Measurements from ENCODE around the gene OSBPL6.

OSBPL6 gene

DNA sequence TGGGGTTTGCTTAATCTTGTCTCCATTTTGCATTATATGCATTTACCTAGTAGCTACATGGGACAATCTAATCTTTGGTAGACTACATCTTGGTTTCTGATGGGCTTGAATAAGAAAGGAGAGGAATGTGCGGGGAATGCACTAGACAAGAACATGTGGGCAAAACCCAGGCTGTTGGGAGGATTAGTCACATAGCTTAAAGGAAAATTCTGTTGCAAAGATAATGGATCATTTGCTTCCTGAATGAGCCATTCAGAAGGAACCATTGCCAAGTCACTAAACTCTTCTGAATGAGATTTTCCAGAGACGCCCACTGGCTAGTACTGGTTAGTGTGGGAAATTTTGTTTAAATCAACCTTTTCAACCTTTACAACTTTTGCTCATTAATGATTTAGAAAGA is 84.8 kb downstream of the OSBPL6 start:
- Histone ChIP-seq H3K36me3 (ENCODE audit: control insufficient read depth in 1 of 2, insufficient read depth in 2 of 2, low read length in 2 of 2) (no peaks in the 10 kb centered on the region), H3K27me3 (ENCODE audit: control insufficient read depth in 1 of 2, insufficient read depth in 2 of 2, low read length in 2 of 2) (no peaks in the 10 kb centered on the region), H3K9me3 (ENCODE audit: control insufficient read depth in 1 of 2, low read length in 2 of 2) (no peaks in the 10 kb centered on the region), H3K9ac (ENCODE audit: low read depth in 1 of 2, low read length in 2 of 2) (no peak overlapping the region), H3K27ac (ENCODE audit: low read depth, low read length) (no peak overlapping the region), H3K4me3 (ENCODE audit: low read depth in 1 of 2, low read length in 2 of 2) (peak overlapping the region in 1 of 2 donors; percentile 14), H3K4me1 (ENCODE audit: control insufficient read depth in 1 of 2, insufficient read depth in 2 of 2, low read length in 2 of 2) (peaks cover 27% of the 10 kb centered on the region in 2 donors)

DNA sequence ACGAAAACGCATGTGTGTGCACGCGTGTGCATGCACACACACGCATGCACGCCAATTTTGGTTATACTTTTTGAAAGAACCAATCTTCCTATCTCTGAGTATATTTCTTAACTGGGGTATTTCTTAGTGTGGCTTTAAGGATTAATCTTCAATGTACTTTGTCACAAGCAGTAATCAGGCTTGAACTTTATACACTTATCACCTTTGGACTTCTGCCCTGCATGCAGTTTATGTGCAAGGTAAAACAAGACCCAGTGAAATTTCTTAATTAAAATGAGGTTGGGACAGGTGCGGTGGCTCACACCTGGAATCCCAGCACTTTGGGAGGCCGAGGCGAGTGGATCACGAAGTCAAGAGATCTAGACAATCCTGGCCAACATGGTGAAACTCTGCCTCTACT is 85.3 kb downstream of the OSBPL6 start:
- no peaks in the 10 kb centered on the region for H3K36me3 ChIP-seq (ENCODE audit: control insufficient read depth in 1 of 2, insufficient read depth in 2 of 2, low read length in 2 of 2)
- no peaks in the 10 kb centered on the region for H3K9me3 ChIP-seq (ENCODE audit: control insufficient read depth in 1 of 2, low read length in 2 of 2)
- H3K4me3 ChIP-seq (ENCODE audit: low read depth in 1 of 2, low read length in 2 of 2): peak overlapping the region in 1 of 2 donors; percentile 14
- no peaks in the 10 kb centered on the region for H3K27me3 ChIP-seq (ENCODE audit: control insufficient read depth in 1 of 2, insufficient read depth in 2 of 2, low read length in 2 of 2)
- H3K9ac ChIP-seq (ENCODE audit: low read depth in 1 of 2, low read length in 2 of 2): no peak overlapping the region
- no peak overlapping the region for H3K27ac ChIP-seq (ENCODE audit: low read depth, low read length)
- peaks cover 24 to 27% of the 10 kb centered on the region in 2 donors for H3K4me1 ChIP-seq (ENCODE audit: control insufficient read depth in 1 of 2, insufficient read depth in 2 of 2, low read length in 2 of 2)

DNA sequence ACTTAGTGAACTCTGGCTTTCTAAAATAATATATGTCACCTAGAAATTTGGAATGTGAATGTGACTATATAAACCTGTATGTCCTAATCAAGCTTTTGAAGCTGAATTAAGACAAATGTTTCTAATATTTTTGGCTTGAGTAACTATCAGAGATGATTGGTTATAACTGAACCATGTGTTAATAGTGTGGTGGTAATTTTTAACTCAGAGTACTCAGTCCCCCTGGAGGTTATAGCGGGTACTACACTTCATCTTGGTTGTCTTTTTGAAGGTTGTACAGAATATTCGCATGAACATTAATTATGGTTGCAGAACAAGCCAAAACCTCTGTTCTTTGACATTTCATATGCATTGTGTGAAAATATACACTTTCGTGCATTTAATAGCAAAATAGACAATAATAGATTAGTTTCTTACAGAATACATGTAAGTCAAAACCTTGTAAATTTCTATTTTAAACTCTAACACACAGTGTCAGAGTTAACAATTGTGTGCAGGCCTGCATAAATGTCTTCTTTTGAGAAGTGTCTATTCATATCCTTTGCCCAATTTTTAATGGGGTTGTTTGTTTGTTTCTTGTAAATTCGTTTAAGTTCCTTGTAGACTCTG is 86.0 kb downstream of the OSBPL6 start:
- Histone ChIP-seq H3K4me3 (ENCODE audit: low read depth in 1 of 2, low read length in 2 of 2) (no peak overlapping the region), H3K36me3 (ENCODE audit: control insufficient read depth in 1 of 2, insufficient read depth in 2 of 2, low read length in 2 of 2) (no peaks in the 10 kb centered on the region), H3K27ac (ENCODE audit: low read depth, low read length) (no peak overlapping the region), H3K27me3 (ENCODE audit: control insufficient read depth in 1 of 2, insufficient read depth in 2 of 2, low read length in 2 of 2) (no peaks in the 10 kb centered on the region), H3K9me3 (ENCODE audit: control insufficient read depth in 1 of 2, low read length in 2 of 2) (no peaks in the 10 kb centered on the region), H3K9ac (ENCODE audit: low read depth in 1 of 2, low read length in 2 of 2) (no peak overlapping the region), H3K4me1 (ENCODE audit: control insufficient read depth in 1 of 2, insufficient read depth in 2 of 2, low read length in 2 of 2) (peaks cover 24 to 27% of the 10 kb centered on the region in 2 donors)

DNA sequence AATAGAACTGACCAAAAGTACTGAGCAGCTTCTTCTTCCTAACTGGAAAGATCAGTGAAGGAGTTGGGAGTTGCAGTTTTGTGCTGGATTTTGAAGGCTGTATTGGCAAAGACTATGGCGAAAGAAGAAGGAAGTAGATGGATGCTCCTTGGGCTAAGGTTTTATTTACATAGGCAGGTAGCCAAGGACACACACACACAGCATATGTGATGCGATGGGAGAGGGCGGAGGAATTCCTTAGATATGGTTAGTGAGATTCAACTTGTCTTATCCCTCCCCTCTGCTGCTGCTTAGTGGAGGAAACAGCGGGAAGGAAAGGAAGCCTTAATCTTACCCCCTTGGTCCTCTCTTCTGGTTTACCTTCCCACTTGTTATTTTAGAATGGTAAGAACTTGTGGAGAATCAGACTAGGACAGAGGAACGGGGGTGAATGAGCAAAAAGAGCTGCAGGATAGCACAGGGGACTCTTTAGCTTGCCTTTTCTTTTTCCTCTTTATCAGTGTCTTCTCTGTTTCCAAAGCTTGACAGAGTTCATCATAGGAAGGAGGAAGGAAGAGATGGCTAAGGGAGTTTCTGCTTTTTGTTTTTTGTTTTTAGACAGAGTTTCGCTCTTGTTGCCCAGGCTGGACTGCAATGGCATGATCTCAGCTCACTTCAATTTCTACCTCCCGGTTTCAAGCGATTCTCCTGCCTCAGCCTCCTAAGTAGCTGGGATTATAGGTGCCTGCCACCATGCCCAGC is 87.9 kb downstream of the OSBPL6 start:
- Histone ChIP-seq H3K9me3 (ENCODE audit: control insufficient read depth in 1 of 2, low read length in 2 of 2) (no peaks in the 10 kb centered on the region), H3K27me3 (ENCODE audit: control insufficient read depth in 1 of 2, insufficient read depth in 2 of 2, low read length in 2 of 2) (no peaks in the 10 kb centered on the region), H3K27ac (ENCODE audit: low read depth, low read length) (no peak overlapping the region), H3K36me3 (ENCODE audit: control insufficient read depth in 1 of 2, insufficient read depth in 2 of 2, low read length in 2 of 2) (no peaks in the 10 kb centered on the region), H3K4me3 (ENCODE audit: low read depth in 1 of 2, low read length in 2 of 2) (peak overlapping the region; percentile 3 to 30), H3K9ac (ENCODE audit: low read depth in 1 of 2, low read length in 2 of 2) (no peak overlapping the region), H3K4me1 (ENCODE audit: control insufficient read depth in 1 of 2, insufficient read depth in 2 of 2, low read length in 2 of 2) (peaks cover 24 to 27% of the 10 kb centered on the region in 2 donors)

DNA sequence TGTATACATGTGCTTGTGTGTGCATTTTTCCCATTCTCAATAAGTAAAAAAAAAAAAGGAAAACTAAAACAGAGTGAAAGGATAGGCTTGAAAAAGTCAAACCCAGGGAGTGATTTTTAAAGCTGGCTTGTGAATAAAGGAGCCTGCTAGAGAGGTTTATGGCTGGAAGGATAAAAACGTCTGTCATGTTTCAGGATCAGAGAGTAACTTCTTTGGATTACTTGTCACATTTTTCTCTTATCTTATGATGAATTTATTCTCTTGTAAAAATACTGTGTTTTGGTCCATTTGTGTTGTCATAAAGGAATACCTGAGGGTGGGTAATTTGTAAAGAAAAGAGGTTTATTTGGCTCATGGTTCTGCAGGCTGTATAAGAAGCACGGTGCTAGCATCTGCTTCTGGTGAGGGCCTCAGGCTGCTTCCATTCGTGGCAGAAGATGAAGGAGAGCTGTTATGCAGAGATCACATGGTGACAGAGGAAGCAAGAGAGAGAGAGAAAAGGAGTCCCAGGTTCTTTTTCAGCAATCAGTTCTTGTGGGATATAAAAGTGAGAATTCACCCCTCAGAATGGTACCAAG is 89.1 kb downstream of the OSBPL6 start:
- Histone ChIP-seq H3K9me3 (ENCODE audit: control insufficient read depth in 1 of 2, low read length in 2 of 2) (no peaks in the 10 kb centered on the region), H3K36me3 (ENCODE audit: control insufficient read depth in 1 of 2, insufficient read depth in 2 of 2, low read length in 2 of 2) (no peaks in the 10 kb centered on the region)

DNA sequence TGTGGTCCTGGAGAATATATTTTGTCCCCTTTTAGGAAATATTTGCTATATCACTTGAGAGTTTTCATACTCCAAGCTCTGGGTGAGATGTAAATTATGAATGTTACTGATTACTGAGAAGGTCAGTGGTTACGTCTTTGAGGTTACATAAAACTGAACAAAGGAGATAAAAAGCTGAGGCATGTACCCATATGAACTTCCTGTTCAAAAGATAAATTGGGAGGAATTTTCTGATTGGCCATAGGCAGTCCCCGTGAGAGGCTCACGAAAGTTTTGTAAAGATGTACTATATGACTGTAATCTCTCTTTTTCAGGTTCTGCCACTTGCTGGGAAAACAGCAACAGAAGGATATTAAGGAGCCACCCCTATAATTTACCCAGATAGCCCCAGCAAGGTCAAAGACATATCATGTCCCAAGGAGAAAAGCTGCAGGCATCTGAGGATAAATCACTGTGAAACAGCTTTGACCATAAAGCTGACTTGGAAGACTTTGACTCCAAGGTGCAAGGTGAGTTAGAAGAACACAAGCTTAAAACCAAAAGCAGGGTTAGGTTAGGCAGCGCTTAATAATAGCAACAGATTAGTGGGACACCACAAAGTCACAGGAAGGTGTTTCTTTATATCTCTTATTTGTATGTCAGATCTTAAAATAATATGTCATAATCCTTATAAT is 90.4 kb downstream of the OSBPL6 start:
- Histone ChIP-seq H3K36me3 (ENCODE audit: control insufficient read depth in 1 of 2, insufficient read depth in 2 of 2, low read length in 2 of 2) (no peaks in the 10 kb centered on the region), H3K9ac (ENCODE audit: low read depth in 1 of 2, low read length in 2 of 2) (no peak overlapping the region), H3K4me3 (ENCODE audit: low read depth in 1 of 2, low read length in 2 of 2) (no peak overlapping the region), H3K27ac (ENCODE audit: low read depth, low read length) (no peak overlapping the region), H3K9me3 (ENCODE audit: control insufficient read depth in 1 of 2, low read length in 2 of 2) (no peaks in the 10 kb centered on the region), H3K27me3 (ENCODE audit: control insufficient read depth in 1 of 2, insufficient read depth in 2 of 2, low read length in 2 of 2) (no peaks in the 10 kb centered on the region), H3K4me1 (ENCODE audit: control insufficient read depth in 1 of 2, insufficient read depth in 2 of 2, low read length in 2 of 2) (peaks cover 7 to 10% of the 10 kb centered on the region in 2 donors)

More for the DNA sequence above, 89.1 kb downstream of the OSBPL6 start:
- no peaks in the 10 kb centered on the region for H3K27me3 ChIP-seq (ENCODE audit: control insufficient read depth in 1 of 2, insufficient read depth in 2 of 2, low read length in 2 of 2)
- H3K4me3 ChIP-seq (ENCODE audit: low read depth in 1 of 2, low read length in 2 of 2): no peak overlapping the region
- no peak overlapping the region for H3K9ac ChIP-seq (ENCODE audit: low read depth in 1 of 2, low read length in 2 of 2)
- peaks cover 16 to 18% of the 10 kb centered on the region in 2 donors for H3K4me1 ChIP-seq (ENCODE audit: control insufficient read depth in 1 of 2, insufficient read depth in 2 of 2, low read length in 2 of 2)
- H3K27ac ChIP-seq (ENCODE audit: low read depth, low read length): no peak overlapping the region

DNA sequence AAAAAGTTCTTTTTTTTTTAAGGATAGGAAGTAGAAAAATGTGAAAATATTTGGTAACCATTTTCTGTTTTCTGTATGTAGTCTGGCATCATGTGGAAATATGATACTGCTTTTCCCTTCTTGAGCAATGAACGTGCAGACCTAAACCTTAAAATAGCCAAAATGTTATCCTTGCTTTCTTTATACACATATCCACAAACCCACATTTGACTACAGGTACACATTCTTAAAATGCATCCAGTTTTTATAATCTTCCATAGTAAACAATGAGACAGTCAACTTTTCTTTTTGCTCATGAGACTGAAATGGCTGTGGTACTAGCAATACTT is 90.9 kb downstream of the OSBPL6 start:
- H3K9me3 ChIP-seq (ENCODE audit: control insufficient read depth in 1 of 2, low read length in 2 of 2): no peaks in the 10 kb centered on the region
- H3K4me3 ChIP-seq (ENCODE audit: low read depth in 1 of 2, low read length in 2 of 2): no peak overlapping the region
- H3K36me3 ChIP-seq (ENCODE audit: control insufficient read depth in 1 of 2, insufficient read depth in 2 of 2, low read length in 2 of 2): no peaks in the 10 kb centered on the region
- H3K4me1 ChIP-seq (ENCODE audit: control insufficient read depth in 1 of 2, insufficient read depth in 2 of 2, low read length in 2 of 2): peaks cover 7 to 10% of the 10 kb centered on the region in 2 donors
- no peak overlapping the region for H3K9ac ChIP-seq (ENCODE audit: low read depth in 1 of 2, low read length in 2 of 2)
- no peak overlapping the region for H3K27ac ChIP-seq (ENCODE audit: low read depth, low read length)
- no peaks in the 10 kb centered on the region for H3K27me3 ChIP-seq (ENCODE audit: control insufficient read depth in 1 of 2, insufficient read depth in 2 of 2, low read length in 2 of 2)

DNA sequence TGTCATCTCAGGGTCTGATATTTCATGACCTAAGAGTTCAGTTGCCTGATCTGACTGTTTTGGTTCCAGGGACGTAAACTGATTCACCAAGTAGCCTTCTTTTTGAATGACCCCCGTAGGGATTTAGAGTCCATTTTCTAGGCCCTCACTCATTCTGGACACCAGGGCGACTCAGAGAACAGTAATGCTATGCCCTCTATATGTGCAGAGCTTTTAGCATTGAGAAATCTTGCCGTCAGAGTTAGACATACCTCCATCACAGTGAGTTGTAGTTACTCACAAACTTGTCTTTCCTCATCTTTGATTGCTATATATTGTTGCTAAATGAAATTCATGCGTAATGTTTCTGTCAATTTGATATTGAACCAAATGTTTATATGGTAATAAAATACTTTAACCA is 92.3 kb downstream of the OSBPL6 start:
- Histone ChIP-seq H3K27ac (ENCODE audit: low read depth, low read length) (no peak overlapping the region), H3K9me3 (ENCODE audit: control insufficient read depth in 1 of 2, low read length in 2 of 2) (no peaks in the 10 kb centered on the region), H3K27me3 (ENCODE audit: control insufficient read depth in 1 of 2, insufficient read depth in 2 of 2, low read length in 2 of 2) (no peaks in the 10 kb centered on the region), H3K36me3 (ENCODE audit: control insufficient read depth in 1 of 2, insufficient read depth in 2 of 2, low read length in 2 of 2) (no peaks in the 10 kb centered on the region), H3K4me3 (ENCODE audit: low read depth in 1 of 2, low read length in 2 of 2) (no peak overlapping the region), H3K4me1 (ENCODE audit: control insufficient read depth in 1 of 2, insufficient read depth in 2 of 2, low read length in 2 of 2) (peaks cover 7 to 10% of the 10 kb centered on the region in 2 donors), H3K9ac (ENCODE audit: low read depth in 1 of 2, low read length in 2 of 2) (no peak overlapping the region)

DNA sequence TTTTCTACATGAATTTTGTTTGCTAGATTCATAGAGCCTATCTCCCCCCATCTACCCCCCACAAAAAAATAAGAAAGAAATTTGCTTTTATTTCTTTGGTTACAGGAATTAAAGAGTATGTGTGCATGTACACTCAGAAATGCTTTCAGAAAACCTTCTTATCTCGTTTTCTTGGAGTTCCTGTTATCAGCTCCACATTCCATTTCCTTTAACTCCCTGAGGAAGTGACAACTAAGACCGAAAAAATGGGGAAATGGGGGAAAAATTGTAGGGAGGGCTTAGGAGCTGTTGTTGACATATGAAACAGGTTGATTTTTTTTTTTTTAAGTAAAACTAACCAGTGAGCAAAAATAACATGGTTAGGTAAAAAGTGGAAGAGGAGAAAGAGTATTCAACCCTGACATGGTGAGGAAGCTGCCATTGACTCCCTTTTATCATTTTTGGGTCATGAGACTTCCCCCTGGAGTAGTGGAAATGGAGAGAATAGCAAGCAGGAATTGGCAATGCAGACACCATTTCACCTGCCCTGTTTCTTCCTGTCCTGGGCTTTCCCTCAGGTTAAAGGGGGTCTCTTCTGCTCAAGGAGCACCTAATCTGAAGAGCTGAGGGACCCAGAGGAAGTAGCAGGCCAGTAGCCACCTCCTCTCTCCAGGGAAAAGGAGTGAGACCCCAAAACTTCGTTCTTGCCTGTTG is 93.5 kb downstream of the OSBPL6 start:
- no peaks in the 10 kb centered on the region for H3K9me3 ChIP-seq (ENCODE audit: control insufficient read depth in 1 of 2, low read length in 2 of 2)
- no peak overlapping the region for H3K27ac ChIP-seq (ENCODE audit: low read depth, low read length)
- H3K36me3 ChIP-seq (ENCODE audit: control insufficient read depth in 1 of 2, insufficient read depth in 2 of 2, low read length in 2 of 2): no peaks in the 10 kb centered on the region
- H3K4me1 ChIP-seq (ENCODE audit: control insufficient read depth in 1 of 2, insufficient read depth in 2 of 2, low read length in 2 of 2): no peaks in the 10 kb centered on the region
- H3K27me3 ChIP-seq (ENCODE audit: control insufficient read depth in 1 of 2, insufficient read depth in 2 of 2, low read length in 2 of 2): no peaks in the 10 kb centered on the region
- H3K9ac ChIP-seq (ENCODE audit: low read depth in 1 of 2, low read length in 2 of 2): no peak overlapping the region
- H3K4me3 ChIP-seq (ENCODE audit: low read depth in 1 of 2, low read length in 2 of 2): no peak overlapping the region

DNA sequence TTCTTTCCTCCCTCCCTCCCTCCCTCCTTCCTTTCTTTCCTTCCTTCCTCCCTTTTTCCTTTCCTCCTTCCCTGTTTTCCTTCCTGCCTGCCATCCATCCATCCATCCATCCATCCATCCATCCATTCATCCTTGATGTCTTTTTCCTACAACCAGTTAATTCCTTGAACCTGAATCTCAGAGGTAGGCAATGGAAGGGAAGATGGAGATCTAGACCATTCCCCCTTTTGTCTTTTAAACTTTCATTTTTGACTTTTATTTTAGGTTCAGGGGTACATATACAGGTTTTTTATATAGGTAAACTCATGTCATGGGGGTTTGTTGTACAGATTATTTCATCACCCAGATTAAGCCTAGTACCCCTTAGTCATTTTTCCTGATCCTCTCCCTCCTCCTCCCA is 97.4 kb downstream of the OSBPL6 start:
- H3K27ac ChIP-seq (ENCODE audit: low read depth, low read length): no peak overlapping the region

More for the DNA sequence above, 97.4 kb downstream of the OSBPL6 start:
- H3K4me3 ChIP-seq (ENCODE audit: low read depth in 1 of 2, low read length in 2 of 2): no peak overlapping the region
- no peaks in the 10 kb centered on the region for H3K36me3 ChIP-seq (ENCODE audit: control insufficient read depth in 1 of 2, insufficient read depth in 2 of 2, low read length in 2 of 2)
- H3K4me1 ChIP-seq (ENCODE audit: control insufficient read depth in 1 of 2, insufficient read depth in 2 of 2, low read length in 2 of 2): no peaks in the 10 kb centered on the region
- no peak overlapping the region for H3K9ac ChIP-seq (ENCODE audit: low read depth in 1 of 2, low read length in 2 of 2)
- no peaks in the 10 kb centered on the region for H3K9me3 ChIP-seq (ENCODE audit: control insufficient read depth in 1 of 2, low read length in 2 of 2)
- H3K27me3 ChIP-seq (ENCODE audit: control insufficient read depth in 1 of 2, insufficient read depth in 2 of 2, low read length in 2 of 2): no peaks in the 10 kb centered on the region

Data from duodenal mucosa (tissue), 2 donors.